ENCODE measurements around the gene RIPOR3. TPM values are rescaled to one million over a fixed set of nuclear protein-coding genes. Genes with fewer than 3 reads are reported as not detected.

The RIPOR3 gene, protein sequence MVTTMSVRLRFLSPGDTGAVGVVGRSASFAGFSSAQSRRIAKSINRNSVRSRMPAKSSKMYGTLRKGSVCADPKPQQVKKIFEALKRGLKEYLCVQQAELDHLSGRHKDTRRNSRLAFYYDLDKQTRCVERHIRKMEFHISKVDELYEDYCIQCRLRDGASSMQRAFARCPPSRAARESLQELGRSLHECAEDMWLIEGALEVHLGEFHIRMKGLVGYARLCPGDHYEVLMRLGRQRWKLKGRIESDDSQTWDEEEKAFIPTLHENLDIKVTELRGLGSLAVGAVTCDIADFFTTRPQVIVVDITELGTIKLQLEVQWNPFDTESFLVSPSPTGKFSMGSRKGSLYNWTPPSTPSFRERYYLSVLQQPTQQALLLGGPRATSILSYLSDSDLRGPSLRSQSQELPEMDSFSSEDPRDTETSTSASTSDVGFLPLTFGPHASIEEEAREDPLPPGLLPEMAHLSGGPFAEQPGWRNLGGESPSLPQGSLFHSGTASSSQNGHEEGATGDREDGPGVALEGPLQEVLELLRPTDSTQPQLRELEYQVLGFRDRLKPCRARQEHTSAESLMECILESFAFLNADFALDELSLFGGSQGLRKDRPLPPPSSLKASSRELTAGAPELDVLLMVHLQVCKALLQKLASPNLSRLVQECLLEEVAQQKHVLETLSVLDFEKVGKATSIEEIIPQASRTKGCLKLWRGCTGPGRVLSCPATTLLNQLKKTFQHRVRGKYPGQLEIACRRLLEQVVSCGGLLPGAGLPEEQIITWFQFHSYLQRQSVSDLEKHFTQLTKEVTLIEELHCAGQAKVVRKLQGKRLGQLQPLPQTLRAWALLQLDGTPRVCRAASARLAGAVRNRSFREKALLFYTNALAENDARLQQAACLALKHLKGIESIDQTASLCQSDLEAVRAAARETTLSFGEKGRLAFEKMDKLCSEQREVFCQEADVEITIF
- total RNA-seq, result 1.8 and 2.5 TPM in 2 replicates

DNA sequence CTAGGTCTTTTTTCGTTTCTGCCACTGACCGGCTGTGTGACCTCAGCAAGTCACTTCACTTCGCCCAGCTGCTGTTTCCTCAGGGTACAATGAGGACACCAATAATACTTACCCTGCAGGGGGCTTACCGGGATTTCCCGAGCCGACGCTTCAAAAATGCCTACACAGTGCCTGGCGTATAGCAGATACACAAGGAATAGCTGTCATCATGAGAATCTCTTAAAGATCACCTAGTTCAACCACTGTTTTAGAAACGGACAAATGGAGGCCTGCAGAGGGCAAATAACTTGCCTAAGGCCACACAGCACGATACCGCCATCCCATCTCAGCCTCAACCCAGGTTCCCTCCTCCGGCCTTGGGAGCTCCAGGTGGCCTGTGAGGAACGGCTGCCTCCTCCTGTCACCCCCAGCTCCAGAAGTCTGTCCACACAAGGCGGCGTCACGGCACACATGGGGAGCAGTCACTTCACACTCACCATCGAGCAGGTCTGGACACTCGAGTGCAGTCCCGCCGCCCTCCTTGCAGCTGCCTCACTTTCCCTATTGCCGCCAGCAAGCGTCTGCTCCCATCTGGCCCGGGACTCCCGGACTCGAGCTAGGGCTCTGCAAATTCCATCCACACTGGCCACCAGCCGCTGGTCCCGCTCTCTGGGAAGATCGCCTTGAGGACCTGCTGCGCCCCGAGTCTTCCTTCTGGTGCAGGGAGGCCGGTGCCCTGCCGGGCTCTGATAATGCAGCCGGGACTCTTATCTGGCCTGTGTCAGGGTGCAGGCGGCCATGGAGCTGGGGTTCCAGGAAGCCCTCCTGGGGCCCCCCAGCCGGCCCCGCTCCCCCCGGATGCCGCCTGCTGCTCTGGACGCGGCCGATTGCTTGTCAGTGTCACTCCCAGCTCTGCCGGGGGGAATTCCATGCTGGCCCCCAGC, at the start of gene RIPOR3:
RIPOR3 (minus strand) TSS at position 893 of the 923 bp plus-strand sequence; CDS start at position 479, 414 bp downstream.

DNA sequence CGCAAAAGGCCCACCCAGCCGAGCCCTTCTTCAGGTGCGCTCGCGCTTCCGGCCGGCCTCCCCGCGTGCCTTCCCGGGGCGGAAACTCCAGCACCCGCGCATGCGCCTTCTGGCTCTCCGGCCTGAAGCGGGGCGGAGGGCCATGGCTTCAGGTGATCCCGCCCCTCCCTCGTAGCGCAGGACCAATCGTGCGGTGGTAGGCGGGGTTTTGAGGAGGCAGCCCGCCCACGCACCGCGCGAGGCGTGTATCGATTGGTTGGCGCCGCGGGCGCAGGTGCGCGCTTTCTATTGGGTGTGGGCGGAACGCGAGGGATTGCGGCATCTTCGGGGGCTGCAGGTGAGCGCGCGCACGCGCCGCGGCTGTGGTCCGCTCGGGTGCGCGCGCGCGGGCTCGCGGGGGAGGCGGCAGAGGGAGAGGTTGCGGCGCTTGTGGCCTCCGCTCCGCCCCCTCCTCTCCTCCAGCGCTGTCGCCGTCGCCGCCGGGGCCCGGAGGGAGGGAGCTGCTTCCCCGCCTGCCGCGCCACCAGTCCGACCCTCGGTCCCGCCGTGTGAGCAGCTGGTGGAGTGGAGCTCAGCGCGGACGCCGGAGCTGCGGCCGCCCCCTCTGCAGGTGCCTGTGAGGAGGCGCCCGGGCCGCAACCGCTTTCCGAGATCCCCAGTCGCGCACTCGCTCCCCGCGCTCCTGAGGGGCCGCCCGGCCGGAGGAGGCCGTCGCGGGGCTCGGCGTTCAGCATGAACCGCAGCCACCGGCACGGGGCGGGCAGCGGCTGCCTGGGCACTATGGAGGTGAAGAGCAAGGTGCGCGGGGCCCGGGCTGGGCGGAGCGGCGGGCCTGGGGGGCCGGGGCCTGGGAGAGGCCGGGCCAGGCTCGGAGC, 40.0 kb upstream of the RIPOR3 start, which contains the start of gene PARD6B:
PARD6B (plus strand) TSS at position 526 of the 875 bp plus-strand sequence; CDS start at position 733, 207 bp downstream.

Other genes with a start within 250 kb of the RIPOR3 start
- gene PTPN1, start 181.2 kb downstream of the RIPOR3 start, total RNA-seq, result 16.9 and 18.4 TPM in 2 replicates
- 0.06 and 0.10 TPM in 2 replicates for gene PARD6B, start 40.0 kb upstream of the RIPOR3 start, total RNA-seq
- 1.9 TPM in 2 replicates for gene BCAS4, start 103.5 kb upstream of the RIPOR3 start, total RNA-seq
- 31.9 and 32.1 TPM in 2 replicates for gene ADNP, start 239.9 kb upstream of the RIPOR3 start, total RNA-seq

All from cardiac ventricle fibroblast (primary cell).